HS-27A (cell line): ENCODE measurements around the gene SLCO3A1.

Experiments
- DNase-seq: peaks from one replicate; pipeline ENCODE4 v3.0.0-alpha.2; 2012; ENCODE audit warnings: low read depth, missing footprints

SLCO3A1 gene

DNA sequence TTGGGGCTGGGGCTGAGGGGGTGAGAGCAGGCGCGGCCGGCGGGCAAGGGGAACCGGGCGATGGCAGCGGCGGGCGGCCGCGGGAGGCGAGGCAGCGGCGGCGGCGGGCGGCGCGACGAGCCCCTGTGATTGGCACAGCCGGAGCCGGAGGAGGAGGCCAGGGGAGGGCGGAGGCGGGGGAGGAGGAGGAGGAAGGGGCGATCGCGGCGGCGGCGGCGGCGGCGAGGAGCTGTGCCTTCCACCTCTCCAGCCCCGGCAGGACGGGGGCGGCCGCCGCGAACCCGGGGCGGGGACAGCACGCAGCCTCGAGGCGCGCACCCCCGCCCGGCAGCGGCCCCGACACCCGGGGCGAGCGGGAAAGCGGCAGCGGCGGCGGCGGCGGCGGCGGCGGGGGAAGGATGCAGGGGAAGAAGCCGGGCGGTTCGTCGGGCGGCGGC lies at the start of gene SLCO3A1:
SLCO3A1 (plus strand) TSS at position 198 of the 437 bp plus-strand sequence.
- DNase-seq, result no peak

DNA sequence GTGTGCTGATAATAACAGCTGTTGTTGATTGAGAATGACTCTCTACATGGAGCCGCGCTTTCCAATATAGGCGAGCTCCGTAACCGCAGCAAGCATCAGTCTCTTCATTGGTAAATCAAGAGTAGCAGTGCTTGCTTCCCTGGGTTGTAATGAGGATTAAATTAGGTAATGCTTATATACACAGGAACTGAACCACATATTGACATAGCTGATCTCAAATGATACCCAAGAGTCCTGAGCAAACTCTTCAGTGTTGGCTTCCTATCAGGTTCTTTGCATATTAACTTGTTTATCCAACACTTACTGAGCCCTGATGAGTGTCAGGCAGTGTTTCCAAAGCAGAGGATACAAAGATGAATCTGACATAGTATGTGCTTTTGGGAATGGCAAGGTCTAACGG lies 46.4 kb upstream of the SLCO3A1 start:
- no peak for DNase-seq

DNA sequence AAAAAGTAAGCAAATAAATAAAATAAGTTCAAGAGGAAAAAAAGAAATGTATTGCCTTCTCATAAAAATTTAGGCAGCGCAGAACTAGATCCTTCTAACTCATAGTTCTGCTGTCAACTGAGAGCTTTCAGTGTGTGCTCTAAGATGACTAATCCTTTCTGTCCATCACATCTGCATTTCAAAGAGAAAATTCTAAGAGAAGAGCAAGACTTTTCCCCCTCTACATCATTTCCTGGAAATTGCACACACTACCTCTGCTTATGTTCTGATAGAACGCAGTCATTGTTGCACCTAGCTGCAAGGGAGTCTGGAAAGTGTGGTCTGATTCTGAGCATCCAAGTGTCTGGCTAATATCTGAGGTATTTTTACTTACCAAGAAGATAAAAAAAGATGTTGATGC lies 39.6 kb upstream of the SLCO3A1 start:
- DNase-seq, result no peak

DNA sequence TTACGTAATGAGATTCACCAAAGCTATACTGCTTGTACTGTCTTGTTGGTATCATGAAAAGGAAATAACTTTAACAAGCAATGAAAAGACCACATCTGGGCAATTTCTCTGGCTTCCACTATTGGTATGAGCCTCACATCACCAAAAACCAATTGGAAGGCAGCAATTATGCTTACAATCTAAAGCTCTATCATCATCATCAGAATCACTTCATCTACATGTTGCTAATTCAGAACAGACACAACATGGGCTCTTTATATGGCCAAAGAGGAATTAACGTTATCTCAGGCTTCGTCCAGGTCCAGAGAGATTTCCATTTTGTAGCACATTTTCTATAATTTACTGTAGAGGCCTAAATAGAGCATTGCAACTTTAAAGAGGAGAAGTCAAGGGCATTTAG lies 36.6 kb upstream of the SLCO3A1 start:
- no peak for DNase-seq

DNA sequence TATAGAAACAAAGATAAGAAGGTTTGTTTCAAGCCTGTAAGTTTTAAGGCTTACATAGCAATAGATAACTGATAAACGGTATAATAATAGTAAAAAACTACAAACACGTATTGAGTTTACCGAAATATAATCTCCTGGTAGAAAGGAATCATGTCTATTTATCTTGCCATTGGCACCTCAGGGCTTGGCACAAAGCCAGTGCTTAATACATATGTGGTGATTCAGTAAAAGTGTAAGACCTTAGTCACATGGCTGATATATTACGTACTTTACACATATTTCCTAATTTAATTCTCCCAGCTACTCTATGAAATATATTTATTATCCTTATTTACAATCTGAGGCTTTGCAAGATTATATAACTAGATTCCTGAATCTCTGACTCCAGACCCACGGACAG lies 32.0 kb upstream of the SLCO3A1 start:
- no peak for DNase-seq

DNA sequence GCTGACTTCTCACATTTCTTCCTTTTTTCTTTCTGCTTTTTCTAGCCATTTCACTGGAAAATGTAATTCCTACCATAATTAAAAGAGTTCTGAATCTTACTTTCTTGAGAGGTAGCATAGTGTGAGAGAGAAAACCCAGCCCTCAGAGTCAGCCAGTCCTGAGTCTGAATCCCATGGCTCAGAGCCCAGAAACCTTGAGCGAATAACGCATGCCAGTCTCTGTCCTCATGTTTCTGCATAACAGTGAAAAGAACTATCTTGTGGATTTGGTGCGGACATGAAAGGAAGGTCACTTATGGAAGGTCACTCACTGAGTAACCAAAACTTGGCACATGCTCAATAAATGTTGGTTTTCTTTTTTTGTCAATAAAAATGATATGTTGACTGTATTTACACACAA lies 29.3 kb upstream of the SLCO3A1 start:
- no peak for DNase-seq

DNA sequence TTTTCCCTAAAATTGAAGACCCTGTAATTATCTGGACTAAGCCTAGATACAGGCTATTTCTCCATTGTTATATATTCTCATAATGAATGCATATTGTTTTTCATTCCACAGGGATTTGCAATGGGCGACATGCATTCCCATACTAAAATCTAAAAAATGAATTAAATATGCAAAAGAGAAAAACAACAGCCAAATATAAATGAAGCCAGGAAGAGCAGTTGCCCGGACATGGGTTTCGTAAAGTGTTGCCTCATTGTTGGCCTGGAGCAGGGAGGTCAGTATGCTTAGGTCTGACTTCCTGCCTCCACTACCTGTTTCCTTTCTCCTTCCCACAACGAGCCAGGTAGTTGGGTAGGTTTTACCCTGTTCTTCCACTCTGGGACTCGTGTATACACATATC lies 27.1 kb upstream of the SLCO3A1 start:
- DNase-seq, result no peak

DNA sequence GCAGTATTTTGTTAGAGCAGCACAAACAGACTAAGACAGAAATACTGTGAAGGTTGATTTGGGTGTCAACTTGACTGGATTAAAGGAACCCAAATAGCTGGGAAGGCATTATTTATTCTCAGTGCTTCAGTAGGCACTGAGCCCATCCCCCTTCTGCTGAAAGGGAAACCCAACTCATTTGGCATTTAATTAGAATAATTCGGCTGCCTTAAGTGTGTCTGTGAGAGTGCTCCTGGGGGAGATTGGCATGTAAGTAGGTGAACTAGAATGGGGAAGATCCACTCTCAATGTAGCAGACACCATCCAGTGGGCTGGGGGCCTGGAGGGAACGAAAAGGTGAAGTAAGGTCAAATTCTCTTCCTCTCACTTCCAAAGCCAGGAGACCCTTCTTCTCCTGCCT lies 20.5 kb upstream of the SLCO3A1 start:
- no peak for DNase-seq

DNA sequence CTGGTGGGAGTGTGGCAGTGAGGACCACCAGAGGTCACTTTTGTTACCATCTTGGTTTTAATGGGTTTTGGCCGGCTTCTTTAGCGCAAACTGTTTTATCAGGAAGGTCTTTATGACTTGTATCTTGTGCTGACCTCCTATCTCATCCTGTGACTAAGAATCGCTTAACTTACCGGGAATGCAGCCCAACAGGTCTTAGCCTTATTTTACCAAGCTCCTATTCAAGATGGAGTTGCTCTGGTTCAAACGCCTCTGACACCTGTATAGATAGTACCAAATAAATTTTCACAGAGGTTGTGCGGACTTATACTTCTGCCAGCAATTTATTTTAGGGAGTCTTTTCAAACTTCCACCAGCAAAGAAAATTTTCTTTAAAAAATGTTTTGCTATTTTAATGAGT lies 13.6 kb upstream of the SLCO3A1 start:
- DNase-seq, result no peak

DNA sequence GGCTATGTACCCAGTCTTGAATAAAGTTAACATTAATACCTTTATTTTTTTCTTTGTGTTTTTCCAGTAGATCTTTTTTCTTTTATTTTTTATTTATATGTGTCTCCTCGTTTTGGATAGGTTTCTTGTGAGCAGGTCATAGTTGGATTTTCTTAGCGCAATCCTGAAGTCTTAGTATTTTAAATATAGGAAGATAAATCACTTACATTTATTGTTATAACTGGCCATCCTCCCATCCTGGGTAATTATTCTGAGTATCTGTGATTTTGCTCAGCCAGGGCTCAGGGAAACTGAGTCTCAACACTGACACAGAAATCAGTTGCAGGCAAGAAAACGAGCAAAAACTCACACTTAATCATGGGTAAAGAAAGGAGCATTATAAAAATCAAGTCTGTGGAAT lies 11.6 kb upstream of the SLCO3A1 start:
- DNase-seq, result no peak

DNA sequence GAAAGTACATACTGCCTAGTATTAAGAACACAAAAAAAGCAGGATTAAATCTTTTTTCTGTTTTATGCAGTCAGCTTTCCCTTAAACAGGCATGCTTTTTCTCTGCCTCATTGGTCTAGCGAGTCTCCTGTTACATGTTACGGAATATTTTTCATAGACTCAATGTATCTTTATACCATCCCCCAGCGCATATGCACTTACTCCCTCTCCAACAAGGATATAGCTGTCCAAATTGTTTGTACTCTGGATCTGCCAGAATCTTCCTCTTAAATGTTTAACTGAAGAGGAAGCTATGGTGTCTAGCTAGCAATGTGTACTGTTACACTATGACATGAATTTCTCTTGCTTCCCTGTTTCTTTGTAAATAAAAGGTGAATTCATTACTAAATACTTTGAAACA lies 9.2 kb upstream of the SLCO3A1 start:
- no peak for DNase-seq

DNA sequence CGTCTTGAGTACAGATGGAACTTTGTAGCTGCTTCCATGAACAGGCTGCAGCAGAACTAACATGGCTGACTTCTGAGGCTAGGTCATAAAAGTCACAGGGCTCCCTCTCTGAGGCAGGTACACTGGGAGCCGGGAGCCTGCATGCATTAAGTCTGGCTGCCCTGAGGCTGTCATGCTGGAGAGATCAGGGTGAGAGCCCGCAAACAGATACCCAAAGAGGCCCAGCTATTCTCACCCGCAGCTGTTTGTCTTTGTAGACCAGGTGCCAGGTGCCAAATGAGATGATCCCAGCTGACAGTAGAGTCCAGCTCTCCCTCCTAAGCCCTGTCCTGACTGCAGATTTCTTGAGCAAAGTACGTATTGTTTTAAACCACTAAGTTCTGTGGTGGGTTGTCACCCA lies 8.6 kb upstream of the SLCO3A1 start:
- no peak for DNase-seq

DNA sequence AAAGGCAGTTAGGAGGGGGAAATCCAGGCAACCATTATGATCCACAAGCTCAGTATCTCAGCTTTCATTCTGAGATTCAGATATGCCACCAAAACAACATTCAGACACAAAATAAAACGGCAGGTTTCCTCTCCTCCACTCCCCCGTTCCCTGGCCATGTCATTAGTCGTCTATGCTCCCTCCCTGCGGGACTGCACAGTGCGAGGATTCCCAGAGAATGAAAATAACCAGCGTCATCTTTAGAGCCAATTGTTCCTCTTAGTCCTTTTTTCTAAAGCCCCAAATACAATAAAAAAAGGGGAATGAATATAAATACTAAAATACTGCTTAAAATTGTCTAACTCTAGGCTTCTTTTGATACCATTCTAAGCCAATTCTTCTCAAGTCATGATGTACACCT lies 7.8 kb upstream of the SLCO3A1 start:
- no peak for DNase-seq

DNA sequence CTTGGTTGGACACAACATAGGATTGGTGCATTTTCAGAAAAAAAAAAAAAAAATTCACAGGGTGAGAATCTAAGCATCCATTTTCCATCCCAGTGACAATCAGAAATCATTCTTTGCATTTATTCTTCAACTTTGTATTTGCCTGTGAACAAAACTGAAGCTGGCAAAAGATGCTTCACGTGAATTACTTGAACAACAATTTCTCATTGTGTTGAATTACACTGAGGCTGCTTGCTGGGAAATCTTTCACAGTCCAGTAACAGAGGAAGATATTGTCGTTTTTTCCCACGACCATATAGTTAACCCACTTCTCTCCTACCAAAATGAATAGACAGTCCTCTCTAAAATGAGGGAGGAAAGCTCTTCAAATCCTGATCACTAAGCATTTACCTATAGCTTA lies 4.3 kb upstream of the SLCO3A1 start:
- DNase-seq, result no peak

DNA sequence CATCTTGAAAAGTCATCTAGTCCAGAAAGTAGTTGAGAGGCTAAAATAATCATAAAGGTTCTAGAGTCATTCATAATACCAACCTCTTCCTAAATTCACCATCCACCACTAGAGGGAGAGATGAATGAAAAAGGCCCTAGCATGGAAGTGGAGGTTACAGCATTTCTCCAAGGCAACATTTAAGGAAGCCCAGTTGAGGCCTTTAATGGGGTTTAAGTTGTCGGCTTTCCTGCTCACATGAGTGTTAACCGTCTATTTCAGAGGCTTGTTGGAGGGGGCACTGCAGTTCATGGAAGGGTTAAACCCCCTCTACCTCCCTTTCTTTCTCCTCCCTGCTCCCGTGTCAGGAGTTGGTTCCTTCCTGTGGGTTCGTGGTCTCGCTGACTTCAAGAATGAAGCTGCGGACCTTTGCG lies 3.8 kb upstream of the SLCO3A1 start:
- no peak for DNase-seq

DNA sequence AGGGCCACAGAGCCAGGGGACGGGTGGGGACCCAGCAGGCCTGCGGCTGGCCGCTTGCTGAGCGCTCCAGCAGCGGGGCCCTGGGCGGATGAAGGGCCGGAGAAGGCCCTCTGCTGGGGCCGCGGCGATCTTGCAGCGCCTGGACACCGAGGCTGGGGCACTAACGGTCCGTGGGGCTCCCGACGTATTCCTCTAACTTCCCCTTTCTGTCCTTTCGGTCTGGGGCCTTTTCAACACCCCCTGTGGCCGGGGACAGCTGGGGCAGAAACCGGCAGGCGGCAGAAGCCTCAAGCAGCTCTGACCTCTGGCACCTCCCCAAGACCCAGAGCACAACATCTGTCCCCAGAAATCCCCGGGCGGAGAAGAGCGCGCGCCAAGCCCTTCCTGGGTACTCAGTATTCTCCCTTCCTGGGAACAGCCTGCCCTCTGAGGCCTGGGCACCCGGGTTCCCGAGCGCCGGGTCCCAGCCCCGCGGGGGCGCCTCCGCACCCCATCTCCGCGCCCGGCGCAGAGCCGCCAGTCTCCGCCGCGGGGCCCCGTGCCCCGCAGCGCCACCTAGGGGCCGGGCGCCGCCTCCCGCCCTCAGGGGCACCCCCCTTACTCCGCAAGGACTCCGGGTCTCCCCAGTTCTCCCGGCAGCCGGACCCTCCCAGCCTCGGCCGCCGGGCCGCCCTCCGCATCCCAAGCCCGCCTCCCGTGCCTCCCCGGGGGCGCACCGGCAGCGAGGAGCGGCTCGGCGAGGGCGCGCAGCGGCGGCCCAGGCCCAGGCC lies 582 bp upstream of the SLCO3A1 start:
- DNase-seq, result no peak

DNA sequence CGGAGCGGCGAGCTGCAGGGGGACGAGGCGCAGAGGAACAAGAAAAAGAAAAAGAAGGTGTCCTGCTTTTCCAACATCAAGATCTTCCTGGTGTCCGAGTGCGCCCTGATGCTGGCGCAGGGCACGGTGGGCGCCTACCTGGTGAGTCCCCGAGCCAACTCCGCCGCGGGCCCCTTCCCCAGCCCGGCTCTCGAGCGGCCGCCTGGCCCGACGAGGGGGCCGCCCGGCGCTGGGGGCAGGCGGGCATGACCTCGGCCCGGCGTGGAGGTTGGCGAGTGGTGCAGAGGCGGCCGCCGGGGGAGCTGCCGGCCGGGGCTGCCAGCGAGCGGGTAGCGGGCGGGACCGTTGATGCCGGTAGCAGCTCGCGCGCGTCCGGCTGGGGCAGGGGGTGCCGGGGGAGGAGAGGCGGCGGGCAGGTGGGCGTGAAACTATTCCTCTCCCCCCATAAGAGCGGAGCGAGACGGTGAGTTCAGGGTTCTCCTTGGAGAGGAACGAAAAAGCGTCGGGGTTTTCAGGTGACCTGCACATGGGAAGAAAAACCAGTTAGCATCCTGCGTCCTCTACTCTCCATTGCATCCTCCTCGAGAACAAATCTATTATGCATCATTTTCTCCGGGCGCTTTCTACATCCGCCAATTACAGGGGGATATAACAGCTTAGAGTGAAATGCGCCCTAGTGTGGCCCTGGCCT lies 585 bp downstream of the SLCO3A1 start:
- DNase-seq, result no peak

DNA sequence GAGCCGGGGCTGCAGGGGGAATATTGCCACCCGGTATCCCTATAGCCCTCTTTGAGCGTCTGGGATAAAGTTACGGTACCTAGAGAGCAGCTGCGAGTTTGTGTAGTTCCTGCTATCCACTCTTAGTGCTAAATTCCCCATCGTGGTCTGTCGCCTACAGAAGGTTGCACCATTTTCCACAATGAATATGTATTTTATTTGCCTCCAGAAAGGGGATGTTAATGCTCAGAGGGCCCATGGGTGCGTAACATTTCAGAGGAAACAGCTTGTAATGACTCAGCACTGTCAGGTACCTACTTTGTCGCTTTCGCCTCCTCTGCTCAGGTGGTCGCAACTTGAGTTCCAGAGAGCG lies 1.1 kb downstream of the SLCO3A1 start:
- no peak for DNase-seq

DNA sequence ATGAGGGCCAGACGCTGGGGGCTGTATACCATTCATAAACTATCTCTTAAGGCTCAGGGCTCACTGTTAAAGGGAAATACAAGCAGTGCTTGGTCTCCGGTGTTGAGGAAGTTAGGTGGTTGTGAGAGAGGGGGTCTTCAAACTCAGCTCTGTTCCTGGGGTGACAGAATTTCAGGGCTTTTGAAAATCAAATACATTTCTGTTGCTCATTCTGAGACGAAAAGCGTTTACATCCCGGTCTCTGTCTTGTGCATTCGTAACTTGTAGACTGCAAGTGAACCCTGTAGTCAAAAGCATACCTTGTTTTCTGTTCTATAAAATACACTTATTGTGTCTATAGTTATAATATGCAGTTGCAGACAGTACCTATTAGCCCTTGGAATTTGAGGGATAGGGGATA lies 1.7 kb downstream of the SLCO3A1 start:
- DNase-seq, result no peak

DNA sequence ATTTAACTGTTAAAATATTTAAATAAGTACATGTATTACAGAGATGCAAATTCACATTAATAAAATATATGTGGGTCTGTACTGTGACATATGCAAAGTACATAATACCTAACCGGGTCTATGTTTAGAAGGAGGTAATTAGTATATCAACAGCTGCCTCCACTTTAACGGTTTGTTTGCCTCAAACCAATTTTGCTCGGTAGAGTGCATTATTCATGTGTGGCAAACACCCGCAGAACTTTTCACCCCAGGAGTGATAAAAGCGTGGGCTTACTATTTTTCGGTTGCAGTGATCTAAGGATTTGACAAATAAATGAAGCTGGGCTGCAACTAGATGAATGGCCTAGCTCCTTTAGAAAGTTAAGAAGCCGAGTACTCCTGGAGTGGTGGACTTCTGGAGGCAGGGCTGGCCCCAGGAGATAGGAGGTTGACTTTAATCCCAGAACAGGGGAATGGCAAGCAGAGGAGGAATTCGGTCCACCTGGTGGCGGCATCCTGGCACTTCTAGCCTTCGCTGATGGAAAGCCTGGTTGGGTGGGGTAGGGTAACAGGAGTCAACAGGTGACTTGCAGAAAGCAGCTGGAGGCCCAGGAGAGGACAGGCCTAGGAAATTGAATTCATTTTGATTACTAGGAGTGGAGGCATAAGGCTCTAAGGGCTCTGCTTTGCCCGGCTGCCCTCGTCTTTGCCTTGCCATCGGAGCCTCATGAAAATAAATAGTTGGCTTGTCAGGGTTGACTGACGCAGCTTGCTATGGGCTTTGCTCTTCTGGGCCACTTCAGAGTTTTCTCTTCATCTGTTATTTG lies 2.4 kb downstream of the SLCO3A1 start:
- DNase-seq, result no peak

DNA sequence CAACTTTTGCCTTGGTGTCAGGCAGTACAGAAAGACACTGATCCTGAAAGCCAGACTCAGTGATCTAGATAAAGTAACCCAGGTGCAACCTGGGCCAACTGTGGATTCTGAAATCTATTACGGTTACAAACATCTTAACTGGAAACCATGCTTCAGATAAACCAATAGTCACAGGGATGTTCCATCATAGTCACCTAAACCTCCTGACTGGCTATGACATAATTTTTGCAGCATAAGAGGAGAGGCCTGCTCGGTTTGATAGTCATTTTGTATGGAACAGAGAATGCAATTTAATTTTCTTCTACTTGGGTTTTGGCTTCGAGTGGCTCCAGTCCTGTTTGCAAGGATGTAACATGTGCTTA lies 3.7 kb downstream of the SLCO3A1 start:
- no peak for DNase-seq

DNA sequence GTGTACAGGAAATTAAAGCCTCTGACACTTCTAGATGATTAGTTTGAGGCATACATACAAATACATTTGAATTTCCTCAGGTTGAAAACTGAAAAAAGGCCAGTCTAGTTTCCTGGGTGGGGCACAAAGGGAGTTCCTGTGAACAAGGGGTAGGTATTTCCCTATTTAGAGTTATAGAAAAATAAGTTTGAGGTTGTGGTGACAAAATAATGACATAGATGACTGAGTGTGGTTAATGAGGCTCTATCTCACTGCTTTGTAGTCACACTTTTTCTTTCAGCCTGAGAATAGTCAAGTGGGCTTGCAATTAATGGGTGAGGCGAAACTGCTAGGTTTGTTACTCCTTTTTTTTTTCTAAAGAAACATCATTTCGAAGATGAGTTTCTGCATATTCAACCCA lies 4.3 kb downstream of the SLCO3A1 start:
- no peak for DNase-seq

DNA sequence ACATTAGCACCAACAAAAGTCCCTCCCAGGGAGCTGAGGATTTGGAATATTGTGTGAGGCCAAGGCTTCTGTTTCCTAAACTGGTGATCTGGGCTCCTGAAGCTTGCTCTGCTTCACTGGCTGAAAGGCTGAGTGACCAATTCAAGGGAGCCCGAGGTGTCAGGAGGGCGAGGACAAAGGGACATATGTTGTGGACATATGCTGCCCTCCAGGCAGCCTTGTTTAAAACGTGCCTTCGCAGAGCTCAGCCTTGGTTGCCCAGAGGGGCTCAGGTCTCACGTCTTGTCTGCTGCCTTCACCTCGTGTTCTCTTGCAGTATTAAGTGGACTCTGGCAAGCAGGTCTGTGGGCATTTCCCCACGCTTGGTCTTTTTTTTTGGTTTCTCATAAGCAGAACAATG lies 7.0 kb downstream of the SLCO3A1 start:
- DNase-seq, result no peak
